NCI-H2081 treated with DMSO at 0.1 percent for 48 hours (cell line): ENCODE data around the gene CPA4.

ENCODE experiments used
- DNase-seq: peaks from one replicate; lab custom pipeline; 2025; lab: John Stamatoyannopoulos, UW

CPA4 gene

DNA sequence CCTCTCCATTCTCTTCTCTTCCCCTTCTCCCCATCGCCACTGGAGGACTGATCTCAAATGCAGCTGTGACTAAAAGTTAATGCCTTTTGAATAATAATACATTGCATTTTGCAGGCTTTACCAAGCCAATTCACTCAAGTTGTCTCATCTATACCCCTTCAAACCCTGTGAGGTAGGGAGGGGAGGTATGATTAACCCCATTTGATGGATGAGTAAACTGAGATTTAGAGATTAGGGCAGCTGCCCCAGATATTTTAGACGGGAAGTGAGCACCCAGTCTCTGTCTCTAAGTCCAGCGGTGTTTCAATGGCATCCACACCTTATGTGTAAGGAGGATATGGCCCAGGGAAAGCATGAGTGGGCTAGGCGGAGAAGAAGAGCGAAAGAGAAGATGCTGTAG lies 52.8 kb downstream of the CPA4 start:
- no peak for DNase-seq

DNA sequence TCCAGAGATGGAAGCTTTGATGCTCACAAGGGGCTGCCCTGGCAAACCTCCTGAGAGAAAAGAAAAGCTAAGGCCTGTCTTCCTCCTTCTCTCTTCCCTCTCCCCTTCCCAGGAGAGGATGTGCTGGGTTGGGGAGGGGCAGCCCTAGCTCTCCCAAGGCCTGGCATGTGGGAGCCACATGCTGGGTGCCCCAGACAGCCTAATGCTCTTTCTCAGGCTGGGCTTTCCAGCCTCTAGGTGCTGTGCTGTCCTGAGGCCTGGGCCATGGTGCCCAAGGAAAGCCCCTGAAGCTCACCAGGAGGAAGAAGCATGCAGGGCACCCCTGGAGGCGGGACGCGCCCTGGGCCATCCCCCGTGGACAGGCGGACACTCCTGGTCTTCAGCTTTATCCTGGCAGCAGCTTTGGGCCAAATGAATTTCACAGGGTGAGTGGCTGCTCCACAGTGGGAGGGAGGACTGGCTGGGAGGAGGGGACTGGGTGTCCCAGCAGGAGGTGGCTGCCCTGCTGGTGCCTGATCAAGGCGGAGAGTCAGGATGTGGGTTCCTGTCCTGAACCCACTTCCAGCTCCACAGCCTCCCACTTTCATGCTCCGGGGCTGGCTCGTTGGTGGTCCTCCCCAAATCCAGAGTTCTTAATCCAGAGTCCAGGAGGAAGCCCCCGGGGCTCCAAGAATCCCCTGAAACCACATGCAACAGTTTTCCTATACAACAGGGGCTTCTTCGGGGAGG lies 53.4 kb downstream of the CPA4 start:
- DNase-seq = no peak

DNA sequence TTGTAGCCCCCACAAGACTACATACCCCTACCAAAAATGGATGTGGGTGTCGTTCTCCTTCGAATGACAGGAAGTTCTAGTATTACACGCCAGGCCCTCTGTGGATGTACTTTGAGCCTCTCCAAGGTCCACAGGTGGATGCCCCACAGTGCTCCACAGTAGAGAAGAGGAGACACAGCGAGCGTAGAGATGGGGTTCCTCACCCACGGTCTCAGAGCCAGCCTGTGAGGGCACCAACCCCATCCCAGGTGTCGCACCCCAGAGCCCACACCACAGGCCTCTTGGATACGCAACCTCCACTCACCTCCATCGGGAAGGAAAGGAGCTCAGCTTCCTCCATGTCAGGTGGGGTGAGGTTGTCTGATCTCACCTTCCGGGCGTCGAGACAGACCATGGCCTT lies 54.0 kb downstream of the CPA4 start:
- DNase-seq = no peak

DNA sequence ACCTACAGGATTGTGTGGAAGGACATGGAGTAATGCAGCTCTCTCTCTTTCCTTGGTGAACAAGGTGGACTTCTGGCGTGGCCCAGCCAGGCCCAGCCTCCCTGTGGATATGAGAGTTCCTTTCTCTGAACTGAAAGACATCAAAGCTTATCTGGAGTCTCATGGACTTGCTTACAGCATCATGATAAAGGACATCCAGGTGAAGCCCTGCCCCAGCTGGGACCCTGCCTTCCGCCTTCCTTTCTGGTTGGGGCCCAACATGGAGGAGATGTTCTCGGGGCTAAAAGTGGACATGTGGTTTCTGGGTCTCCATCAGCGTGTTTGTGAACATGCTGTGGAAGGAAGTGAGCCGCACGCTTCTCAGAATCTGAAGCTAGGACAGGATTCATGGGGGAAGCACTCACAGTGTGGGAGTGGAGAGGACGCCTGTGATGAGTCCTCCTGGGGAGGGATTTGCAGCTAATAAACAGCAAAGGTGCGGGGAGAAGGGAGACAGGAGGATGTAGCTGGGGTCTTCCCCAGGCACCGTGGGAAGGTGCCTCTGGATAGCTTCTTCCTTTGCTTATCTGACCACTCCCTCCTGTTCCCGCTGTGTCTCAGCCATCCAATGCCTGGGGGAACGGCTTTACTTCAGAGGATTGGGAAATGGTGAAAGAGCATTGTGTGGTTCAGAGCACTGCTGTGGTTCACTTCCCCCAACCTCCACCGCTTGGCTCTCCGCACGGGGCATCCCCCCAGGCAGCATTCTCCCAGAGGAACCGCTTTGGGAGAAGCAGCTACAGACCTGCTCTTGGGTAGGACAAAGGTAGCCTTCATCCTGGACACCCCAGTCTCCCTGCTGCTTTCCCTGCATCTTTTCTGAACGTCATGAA lies 57.2 kb downstream of the CPA4 start:
- no peak for DNase-seq

DNA sequence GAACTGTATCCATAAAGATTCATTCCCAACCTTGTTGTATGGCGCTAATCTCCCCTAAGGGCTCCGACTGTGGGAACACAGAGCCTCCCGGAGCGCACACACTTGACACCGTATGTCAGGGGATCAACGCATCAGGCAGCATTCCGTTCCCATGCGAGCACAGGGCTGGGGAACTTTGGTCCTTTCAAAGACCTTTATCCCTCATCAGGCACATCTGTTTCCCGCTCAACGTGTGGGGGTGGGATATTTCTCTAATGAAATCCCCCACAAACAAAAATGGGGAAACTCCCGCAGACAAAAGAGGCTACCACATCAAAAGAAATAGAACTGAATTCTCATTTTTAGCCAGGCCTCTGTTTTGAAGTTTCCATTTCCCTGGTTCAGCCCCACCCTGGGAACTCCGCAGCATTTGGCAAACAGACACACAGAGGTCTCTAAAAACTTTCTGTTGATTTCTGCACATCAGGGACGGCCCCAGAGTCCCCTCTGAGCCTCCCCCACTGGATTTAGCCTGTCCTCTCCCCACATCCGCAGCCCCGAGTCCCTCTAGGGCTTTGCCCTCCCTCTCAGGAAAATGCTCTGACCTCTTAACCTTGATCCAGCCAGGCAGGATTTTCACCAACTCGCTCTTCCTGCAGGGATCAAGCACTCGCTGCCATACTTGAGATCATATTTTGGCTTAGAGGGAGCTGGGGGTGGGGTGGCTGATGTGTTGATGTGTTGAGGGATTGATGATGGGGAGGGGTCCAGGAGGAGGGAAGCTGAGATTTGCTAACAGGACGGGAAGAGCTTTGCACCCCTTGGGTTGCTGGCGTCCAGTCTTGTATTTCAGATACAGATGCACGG lies 58.2 kb downstream of the CPA4 start:
- no peak for DNase-seq

DNA sequence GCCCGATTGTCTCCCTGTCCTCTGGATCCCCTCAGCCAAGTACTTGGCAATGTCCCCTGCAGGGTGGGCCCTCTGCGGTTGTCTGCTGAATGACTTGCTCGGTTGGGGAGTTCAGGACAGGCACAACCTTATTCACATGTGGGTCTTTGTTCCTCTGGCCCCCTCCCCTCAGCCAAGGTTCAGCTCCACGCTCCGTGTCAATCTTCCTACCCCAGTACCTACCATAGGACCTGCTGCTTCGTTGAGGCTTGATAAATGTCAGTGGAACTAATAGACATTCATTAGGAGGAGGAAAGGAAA lies 58.8 kb downstream of the CPA4 start:
- no peak for DNase-seq

DNA sequence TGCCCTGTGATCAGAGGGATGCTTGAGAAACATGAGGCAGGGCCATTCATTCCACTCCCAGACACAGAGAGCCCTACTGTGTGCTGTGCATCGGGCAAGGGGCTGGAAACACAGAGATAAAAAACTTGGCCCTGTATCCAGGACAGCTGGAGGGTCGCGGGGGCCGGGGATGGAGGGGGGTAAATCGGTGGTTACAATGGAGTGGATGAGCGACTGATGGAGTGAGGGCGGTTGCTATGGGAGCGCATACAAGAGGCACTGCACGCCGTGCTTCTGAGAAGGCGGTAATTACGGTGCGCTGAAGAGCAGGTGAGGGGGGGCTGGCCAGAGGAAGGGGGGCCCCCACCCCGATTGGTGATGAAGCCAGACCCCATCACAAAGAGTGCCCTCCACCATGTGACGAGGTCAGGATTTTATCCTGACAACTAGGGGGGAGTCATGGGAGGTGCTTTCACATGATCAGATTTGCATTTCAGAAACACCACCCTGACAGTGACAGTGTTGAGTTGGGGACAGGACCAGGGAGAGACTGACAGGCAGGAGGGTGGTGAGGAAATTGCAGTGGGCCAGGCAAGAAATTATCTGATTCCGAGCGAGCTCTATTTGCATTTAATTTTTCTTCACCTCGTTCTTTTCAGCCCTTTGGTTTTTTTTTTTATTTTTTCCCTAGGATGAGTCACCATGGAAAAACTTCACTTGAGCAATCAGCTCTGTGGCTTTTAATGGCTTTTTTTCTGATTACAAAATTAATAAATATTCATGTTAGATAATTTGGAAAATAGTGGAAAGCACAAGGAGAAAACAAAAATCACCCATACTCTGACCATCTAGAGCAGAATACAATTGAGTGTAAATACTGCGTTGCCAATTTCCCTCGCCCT lies 59.5 kb downstream of the CPA4 start:
- peak; percentile 32 for DNase-seq

DNA sequence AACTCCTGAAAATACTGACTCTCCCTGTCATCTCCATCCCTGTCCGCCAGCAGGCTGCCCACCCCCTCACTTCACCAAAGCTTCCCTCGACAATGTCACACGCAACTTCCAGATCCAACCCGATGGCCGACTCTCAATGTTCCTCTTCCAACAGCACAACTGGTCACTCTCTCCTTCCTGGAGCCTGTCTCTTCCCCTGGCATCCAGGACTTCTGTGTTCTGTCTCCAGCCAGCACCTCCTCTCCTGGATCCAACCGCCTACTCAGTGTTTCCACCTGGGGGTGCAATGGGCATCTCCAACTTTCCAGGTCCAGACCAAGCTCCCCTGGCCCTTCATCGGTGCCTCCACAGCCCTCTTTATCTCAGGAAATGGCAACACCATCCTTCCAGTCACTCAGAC lies 60.2 kb downstream of the CPA4 start:
- DNase-seq = no peak

DNA sequence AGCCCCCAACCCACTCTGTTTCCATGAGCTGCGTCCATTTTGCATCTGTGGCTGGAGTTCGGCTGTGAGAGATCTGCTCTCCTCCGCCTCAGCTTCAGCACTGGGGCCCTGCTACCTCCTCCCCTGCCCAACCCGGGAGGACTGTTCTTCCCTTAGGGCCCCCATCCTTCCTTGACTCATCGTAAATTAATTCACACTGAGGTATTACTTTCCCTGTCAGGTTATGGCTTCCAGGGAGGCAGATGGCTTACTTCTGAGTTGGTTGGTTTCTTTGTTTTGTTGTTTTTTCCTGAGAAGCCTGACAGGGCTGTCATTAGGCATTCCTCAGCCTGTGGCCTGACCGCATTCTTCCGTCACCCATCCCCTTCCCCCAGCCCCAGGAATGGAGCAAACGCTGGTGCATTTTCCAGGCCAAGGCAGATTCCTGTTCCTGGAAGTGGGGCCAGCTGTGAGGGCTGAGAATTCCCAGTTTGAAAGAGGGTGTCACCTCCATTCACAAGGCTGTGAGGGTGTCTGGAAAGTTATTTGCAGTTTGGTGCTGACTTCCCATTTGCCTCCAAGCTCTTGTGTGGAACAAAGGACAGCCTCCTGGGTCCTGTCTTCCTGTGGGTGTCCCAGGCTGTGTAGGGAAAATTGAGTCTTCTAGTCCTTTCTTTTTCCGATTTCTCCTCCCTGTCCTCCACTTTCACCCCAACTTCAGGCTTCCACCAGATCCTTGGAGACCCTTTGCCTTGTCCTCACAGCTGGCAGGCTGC lies 63.3 kb downstream of the CPA4 start:
- no peak for DNase-seq

DNA sequence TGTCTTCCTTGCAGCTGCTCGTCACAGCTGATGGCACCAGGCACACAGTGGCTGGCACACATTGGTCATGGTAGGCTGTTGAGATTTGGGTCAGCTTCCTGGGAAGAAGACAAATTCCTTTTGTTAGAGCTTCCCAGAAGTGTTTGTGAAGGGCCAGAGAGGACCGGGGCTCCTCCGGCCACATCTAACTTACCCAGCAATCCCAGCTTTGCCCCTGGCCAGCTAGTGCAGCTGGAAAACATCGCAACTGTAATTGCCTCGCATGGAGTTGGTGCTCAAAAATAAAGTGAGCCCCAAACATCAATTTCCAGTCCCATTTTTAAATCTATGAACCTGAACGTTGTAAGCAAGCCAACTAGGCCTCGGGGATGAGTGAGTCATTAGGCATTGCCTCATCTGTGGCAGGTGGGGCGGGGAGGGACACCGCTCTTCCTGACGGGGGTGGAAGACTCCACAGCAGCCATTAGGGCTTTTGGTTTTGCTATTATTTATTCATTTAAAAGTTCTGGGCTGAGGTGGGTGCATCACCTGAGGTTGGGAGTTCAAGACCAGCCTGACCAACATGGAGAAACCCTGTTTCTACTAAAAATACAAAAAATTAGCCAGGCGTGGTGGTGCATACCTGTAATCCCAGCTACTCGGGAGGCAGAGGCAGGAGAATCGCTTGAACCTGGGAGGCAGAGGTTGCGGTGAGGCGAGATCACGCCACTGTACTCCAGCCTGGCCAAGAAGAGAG lies 64.1 kb downstream of the CPA4 start:
- DNase-seq = no peak

DNA sequence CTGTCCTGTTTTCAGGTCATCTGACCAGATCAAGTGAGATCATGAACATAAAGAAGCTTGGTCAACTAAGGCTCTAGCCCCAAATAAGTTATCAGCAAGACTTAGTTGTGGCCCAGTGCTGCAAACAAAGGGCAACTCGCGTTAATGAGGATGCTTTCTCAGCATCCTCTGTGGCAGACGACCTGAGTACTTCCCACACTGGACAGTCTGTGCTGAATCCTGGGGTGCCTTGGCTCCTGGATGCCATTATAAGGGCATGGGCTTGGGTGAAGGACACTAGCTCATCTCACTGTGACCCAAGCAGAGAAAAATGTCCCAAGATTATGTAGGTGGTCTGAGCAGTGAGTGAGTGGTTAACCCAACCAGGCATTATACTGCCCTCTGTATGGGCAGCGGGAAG lies 65.5 kb downstream of the CPA4 start:
- no peak for DNase-seq

DNA sequence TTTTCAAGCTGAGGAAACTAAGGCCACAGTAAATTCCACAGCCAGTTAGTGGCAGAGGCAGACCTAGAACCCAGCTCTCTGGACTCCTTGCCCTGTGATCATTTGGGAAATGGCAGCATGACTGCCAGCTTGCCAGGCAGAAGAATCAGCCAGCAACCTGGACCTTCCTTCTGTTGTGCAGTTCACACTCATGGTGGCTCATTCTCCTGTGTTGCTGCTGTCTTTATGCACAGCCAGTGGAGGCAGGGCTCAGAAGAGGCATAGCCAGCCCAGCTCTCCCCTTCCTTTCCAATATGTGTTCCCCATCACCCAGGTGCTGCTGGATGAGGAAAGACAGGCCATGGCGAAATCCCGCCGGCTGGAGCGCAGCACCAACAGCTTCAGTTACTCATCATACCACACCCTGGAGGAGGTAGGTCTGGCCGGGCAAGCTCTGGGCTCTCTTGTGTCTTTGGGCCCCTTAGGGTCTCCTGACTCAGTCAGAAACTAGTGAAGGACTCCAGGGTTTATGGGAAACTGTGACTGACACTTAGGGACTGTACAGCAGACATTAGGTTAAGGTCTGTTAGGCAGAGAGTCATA lies 66.4 kb downstream of the CPA4 start:
- DNase-seq = no peak

DNA sequence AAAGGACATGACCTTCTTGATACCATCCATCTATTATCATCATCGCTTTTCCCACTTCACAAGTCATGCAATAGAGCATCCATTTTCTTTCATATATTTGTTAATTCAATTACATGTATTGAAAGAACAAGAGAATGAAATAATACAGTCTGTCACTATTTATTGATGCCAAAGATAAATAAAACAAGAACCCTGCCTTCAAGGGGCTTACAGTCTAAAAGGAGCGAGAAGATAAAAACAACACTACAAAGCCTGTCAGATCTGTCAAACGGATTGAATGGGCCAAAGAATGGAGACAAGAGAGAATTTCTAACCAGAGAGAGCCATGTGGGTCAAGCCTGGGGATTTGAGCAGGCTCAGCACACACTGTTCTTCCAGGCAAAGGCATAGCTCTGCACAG lies 67.6 kb downstream of the CPA4 start:
- no peak for DNase-seq

DNA sequence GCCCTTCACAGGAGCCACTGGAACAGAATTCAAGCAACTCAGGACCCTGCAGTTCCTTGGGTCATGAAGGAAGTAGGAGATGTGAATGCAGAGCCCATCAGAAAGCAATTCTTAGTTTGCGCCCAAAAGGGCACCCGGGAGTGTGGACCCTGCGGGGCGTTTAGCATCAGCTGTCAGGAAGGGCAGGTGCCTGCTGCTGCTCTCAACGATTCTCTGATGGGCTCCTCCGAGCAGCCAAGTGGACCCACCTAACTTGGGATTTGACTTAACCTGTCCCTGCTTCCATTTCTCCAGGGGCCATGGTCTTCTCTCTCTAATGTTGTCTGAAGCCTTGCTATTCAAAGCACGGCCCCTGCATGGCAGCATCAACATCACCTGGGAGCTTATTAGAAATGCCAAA lies 68.7 kb downstream of the CPA4 start:
- no peak for DNase-seq

DNA sequence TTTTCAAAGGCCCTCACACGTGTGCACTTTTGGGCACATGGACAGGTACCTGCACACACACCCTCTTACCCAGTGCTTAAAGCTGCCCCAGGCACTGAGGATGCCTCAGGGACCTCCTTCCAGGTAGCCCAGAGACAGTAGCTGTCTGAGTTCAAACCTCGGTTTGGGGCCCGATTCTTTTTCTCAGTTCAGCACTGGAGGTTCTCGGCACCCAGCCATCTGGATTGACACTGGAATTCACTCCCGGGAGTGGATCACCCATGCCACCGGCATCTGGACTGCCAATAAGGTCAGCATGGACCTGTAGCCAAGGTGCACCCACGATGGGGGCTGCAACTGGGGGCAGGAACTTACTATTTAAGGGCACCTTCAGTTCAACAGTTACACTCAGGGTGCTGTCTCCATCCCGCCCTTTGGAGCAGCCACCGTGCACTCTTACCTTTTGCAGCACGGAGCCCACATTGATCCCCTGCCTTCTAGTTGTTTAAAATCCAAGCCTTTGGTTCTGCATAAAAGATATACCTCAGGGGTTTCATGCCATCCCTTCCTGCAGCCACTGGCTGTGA lies 69.4 kb downstream of the CPA4 start:
- no peak for DNase-seq

DNA sequence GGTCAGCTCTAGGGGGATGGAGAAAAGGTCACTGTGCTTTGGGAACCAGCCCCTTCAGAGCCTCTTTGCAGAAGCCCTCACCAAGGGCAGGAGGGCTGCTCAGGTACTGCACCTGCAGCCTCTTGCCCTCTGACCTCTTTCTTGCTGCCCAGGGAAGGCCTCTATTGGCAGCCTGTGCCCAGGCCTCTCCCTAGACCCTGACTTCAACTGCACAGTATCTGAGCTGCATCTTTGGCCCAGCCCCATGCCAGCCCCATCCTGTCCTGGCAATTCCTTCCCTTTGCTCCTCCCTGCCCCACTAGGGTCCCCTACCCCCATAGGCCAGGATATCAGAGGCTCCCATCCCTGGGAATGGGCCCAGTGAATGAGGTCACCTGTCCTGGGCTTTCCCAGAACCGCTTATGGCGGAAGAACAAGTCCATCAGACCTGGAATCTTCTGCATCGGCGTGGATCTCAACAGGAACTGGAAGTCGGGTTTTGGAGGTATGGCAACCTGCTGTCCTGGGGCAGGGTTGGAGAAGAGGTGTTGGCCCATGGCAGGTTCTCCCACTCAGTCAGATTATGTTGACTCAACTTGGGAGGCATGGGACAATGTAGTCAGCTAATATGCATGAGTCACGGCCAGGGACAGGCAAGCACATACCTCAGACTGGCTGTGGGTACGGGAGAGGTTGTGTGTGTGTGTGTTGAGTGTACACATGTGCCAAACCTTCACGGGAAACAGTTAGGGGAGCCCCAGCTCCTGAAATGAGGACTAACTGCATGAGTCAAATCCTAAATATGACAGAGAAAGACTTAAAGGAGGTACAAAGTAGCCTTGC lies 70.3 kb downstream of the CPA4 start:
- no peak for DNase-seq

DNA sequence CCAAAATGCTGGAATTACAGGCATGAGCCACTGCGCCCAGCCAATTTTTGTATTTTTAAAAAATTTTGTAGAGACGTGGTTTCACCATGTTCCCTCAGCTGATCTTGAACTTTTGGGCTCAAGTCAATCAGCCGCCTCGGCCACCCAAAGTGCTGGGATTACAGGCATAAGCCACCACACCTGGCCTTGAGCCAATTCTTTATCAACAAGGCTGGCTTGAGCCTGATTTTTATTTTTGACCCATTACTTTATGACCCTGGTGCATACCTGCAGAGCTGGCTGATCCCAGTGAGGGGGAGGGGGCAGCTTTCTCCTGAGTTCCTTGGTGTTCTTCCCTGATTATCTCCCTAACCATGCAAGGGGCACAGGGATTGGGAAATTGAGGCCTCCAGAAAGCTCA lies 71.5 kb downstream of the CPA4 start:
- no peak for DNase-seq

DNA sequence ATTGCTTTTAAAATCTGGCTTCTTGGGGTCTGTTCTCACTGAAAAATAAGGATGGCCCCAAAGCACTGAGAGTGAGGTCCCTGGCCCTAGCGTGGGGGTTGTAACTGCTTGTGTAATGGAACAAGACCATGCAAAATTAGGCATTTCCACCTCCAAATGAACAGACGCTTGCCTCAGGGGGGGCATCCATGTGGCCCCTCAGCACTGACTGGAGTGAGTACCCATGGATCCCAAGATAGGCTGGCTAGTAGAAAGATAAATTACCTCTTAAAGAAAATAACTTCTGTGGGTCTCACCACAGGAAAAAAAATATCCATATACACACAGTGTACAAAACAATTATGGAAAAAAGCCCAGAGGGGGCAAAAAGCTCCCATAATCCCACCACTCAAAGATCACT lies 72.1 kb downstream of the CPA4 start:
- DNase-seq = no peak
